ENCODE data around the gene NSD2. TPM values are rescaled to one million over a fixed set of nuclear protein-coding genes. Genes with fewer than 3 reads are reported as not detected.

NSD2 gene
- total RNA-seq, 1 donor from 2014 or later, result 237 TPM

DNA sequence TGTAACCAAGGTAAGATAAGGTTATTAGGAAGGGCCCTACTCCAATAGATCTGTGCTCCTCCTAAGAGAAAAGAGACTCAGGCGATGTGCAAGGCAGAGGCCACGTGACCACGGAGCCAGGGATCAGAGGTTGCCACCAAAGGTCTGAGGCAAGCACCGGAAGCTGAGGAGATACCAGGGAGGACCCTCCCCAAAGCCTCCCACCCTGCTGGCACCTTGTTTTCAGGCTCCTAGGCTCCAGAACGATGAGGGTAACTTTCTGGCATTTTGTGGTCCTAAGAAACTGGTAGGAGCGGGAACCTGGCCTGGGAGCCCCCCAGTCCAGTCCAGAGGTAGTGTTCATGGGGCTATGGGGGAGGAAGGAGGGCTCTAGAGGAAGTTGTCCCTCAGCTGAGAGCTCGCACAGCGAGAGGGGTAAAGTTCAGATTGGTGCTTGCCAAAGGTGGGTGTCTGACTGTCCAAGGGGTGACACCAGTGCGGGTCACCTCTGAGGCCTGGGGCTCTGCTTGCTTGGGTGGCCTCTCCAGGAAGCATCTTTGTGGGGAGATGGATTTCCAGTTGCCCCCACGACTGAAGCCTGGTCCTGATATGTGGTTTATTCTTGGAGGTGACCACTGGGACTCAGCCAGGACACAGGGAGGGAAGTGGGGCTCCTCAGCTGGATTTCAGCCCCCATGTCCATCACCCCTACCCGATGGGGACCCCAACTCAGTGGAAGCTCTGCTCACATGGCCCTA lies 7.7 kb upstream of the NSD2 start:
- intact Hi-C loops (cut with micrococcal nuclease), result no loop called here

- intact Hi-C loops (cut with micrococcal nuclease), result no loop called here
These were observed 6.9 kb upstream of the NSD2 start for GRCh38 chr4:1864076-1865008.

DNA sequence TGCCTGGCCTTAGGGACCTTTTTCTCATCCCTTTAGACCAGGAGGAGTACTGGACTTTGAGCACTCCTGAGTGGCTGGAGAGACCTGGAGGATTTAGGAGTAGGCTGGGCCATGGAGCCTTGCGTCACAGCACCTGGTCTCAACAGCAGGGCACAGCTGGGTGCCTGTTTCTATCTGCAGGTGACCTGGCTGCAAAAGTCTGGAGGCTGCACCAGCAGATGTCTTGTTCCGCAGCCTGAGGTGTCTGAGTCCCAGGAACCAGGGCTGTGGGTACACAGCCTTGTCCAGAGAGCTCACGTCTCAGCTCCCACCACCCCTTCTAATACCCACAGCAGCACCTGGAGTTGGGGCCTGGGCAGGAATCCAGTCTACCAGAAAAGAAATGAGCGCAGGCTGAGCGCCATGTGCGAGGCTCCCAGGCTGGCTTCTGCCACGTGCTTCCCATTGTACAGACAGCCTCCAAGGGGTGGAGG lies 5.0 kb upstream of the NSD2 start:
- intact Hi-C loops (cut with micrococcal nuclease), result no loop called here

DNA sequence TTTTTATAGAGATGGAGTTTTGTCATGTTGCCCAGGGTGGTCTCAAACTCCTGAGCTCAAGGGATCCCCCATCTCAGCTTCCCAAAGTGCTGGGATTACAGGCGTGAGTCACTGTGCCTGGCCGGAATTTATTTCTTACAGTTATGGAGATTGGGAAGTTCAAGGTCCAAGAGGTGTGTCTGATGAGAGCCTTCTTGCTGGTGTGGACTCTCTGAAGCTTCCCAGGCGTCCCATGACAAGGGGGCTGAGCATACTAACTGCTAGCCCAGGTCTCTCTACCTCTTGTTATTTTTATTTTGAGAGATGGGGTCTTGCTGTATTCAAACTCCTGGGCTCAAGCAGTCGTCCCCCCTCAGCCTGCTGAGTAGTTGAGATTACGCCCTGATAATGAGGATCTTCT lies 2.9 kb upstream of the NSD2 start:
- intact Hi-C loops (cut with micrococcal nuclease), result no loop called here

DNA sequence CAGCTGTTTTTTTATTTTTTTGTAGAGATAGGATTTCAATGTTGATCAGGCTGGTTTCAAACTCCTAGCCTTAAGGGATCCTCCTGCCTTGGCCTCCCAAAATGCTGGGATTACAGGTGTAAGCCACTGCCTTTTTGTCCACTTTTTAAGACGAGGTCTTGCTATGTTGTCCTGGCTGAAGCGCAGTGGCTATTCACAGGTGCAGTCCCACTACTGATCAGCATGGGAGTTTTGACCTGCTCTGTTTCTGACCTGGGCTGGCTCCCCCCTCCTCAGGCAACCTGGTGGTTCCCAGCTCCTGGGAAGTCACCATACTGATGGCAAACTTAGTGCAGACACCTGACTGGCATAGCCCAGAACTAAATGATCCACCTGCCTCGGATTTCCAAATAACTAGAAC lies 2.3 kb upstream of the NSD2 start:
- intact Hi-C loops (cut with micrococcal nuclease), result no loop called here

GRCh38 chr4:1869530-1870327 lies 1.5 kb upstream of the NSD2 start:
- intact Hi-C loops (cut with micrococcal nuclease), result loop anchor here (1.0 to 10.0 kb wide), 6 partner anchors 13 to 621 kb away; partner anchors contain the start of genes CTBP1, HAUS3, LETM1 and POLN

DNA sequence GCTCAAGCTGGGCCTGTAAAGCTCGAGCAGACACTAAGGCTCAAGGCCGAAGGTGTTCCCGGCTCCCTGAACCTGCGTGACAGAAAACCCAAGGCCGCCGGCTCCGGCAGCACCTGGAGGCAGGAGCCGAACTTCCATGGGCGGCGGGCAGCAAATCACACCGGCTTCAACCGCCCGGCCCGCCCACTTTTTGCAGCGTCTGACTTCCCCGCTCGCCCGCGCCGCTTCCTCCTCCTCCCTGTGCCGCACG lies 940 bp upstream of the NSD2 start:
- intact Hi-C loops (cut with micrococcal nuclease), result loop anchor here (1.0 to 10.0 kb wide), 6 partner anchors 14 to 621 kb away; partner anchors contain the start of genes CTBP1, HAUS3, LETM1 and POLN

GRCh38 chr4:1871471-1872021 lies 353 bp downstream of the NSD2 start:
- intact Hi-C loops (cut with micrococcal nuclease), result loop anchor here (2.0 to 10.0 kb wide), 4 partner anchors 159 to 623 kb away; partner anchors contain the start of genes CTBP1, HAUS3, POLN and SLBP

DNA sequence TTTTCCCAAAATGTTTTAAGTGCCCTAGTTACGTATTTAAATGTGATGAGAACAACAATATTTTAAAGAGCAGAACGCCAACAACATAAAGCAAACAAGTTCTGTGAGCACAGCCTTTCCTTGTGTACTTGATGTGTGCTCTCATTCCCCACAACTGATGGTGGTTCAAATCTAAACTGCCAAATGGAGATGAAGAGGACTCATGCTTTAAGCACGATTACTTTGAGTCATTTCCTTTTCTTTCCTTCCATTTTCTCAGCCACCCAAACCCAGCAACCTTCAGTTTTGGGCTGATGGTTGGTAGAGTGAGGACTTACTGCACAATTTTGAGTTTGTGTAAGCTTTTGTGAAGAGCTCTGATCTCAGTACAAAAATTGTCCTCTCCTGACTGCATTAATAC lies 1.7 kb downstream of the NSD2 start:
- intact Hi-C loops (cut with micrococcal nuclease), result loop anchor here (1.0 to 10.0 kb wide), 2 partner anchors 26 to 372 kb away; partner anchors contain the start of genes HAUS3 and POLN

DNA sequence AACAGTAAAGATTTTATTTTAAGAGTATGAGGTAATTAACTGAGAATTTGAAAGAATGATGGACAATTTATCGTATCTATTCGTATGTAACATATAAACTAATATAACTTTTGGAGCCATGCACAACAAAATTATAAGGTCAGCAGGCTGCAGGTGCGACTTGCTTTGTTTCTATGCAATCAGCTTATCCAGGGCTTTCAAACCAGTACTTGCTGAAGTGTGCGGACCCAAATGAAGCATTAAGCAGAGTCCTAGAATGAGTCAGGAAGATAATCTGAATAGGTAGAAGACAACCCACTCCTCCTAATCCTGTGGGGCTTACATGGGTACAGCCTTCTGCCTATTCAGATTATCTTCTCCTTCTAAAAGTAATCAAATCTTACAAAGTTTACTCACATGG lies 2.1 kb downstream of the NSD2 start:
- intact Hi-C loops (cut with micrococcal nuclease), result loop anchor here (1.0 to 10.0 kb wide), 2 partner anchors 26 to 372 kb away; partner anchors contain the start of genes HAUS3 and POLN

GRCh38 chr4:1873776-1874175 lies 2.6 kb downstream of the NSD2 start:
- intact Hi-C loops (cut with micrococcal nuclease), result loop anchor here (1.0 to 10.0 kb wide), 2 partner anchors 26 to 371 kb away; partner anchors contain the start of genes HAUS3 and POLN

GRCh38 chr4:1874201-1874600 lies 3.0 kb downstream of the NSD2 start:
- intact Hi-C loops (cut with micrococcal nuclease), result loop anchor here (10.0 kb wide), 1 partner anchor 371 kb away; the partner anchor contains the start of genes HAUS3 and POLN

DNA sequence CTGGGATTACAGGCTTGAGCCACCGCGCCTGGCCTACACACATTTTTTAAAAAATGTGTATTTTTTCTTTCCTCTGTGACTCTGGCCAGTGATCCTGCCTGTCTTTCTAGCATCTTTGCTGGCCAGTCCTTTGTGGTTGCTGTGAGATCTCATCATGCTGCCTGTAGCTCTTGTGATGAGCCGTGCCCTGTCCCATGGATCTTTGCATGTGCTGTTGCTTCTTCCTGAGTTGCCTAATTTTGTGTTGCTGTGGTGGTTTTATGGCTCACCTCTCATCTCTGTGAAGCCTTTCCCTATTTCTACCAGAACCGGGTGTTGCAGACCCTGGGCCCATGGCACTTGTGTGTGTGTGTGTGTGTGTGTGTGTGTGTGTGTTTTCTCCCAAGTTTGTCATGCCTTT lies 8.3 kb downstream of the NSD2 start:
- intact Hi-C loops (cut with micrococcal nuclease), result loop anchor here (10.0 kb wide), 1 partner anchor 365 kb away; the partner anchor contains the start of genes HAUS3 and POLN

- intact Hi-C loops (cut with micrococcal nuclease), result no loop called here
These were observed 9.1 kb downstream of the NSD2 start for GRCh38 chr4:1880332-1880731.

DNA sequence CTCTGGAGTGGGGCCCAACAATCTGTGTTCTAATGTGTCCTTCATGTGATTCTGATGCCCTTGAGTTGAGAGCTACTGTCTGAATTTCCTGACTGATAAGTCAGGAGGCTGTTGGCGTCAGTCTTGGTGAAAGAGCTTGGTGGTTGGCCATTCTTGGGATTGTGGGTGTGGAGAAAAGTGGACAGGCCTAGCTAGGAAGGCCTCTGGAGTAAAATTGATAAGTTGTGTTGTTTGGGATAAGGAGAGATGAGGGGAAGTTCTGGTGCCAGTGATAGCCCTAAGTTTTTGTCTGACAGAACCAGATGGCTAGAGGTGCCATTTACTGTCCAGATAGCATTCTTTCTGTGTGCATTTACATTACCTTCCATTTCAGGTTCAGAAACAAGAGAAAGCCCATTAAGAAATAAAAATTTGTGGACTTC lies 11.7 kb downstream of the NSD2 start:
- intact Hi-C loops (cut with micrococcal nuclease), result no loop called here

- intact Hi-C loops (cut with micrococcal nuclease), result no loop called here
These were observed 12.4 kb downstream of the NSD2 start for GRCh38 chr4:1883583-1883982.

- intact Hi-C loops (cut with micrococcal nuclease), result no loop called here
These were observed 14.2 kb downstream of the NSD2 start for GRCh38 chr4:1885414-1885813.

DNA sequence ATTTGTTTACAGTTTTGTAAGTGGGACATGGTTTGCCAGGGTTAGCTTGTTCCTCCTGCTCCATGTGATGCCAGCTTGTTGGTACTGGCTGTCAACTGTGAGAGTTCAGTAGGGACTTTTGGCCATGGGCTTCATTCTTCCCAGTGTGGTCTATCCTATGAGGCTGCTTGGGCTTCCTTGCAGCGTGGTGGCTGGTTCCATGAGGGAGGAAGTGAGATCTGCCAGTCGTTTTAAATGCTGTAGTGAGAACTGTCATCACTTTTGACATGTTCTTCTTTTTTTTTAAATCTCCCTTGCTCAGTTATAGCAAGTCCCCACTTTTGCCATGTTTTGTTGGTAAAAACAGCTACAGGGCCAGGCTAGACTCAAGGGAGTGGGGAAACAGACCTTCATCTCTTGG lies 15.9 kb downstream of the NSD2 start:
- intact Hi-C loops (cut with micrococcal nuclease), result no loop called here

- intact Hi-C loops (cut with micrococcal nuclease), result no loop called here
These were observed 19.9 kb downstream of the NSD2 start for GRCh38 chr4:1890979-1891570.

- intact Hi-C loops (cut with micrococcal nuclease), result no loop called here
These were observed 24.9 kb downstream of the NSD2 start for GRCh38 chr4:1895971-1896657.

All from T-helper 2 cell treated with Interferon-gamma antibody and Interleukin-4, amounts not matched to agents 100 ng/mL and 5 ng/mL, for 36 hours (primary cell).